ENCODE results near the gene STPG3.

STPG3 gene

DNA sequence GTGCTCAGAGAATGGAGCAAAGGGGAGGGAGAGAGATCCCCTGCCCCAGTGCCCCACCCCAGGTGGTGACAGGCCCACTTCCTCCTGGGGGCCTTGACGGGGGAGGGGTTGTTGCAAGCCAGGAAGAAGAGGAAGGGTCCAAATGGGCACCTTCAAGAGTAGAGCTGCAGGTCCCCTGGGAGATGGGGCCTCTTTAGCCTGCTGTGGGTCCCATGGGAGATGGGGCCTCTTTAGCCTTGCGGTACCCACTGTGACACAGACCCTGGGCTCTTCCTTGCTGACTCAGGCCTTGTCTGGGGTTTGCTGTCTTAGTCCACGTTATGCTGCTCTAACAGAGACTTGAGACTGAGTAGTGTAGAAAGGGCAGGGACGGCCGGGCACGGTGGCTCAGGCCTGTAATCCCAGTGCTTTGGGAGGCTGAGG is 16.9 kb downstream of the STPG3 start:
- H3K27me3 Mint-ChIP-seq: no peaks in the 10 kb centered on the region
- peaks cover 97% of the 10 kb centered on the region for H3K36me3 Mint-ChIP-seq (ENCODE audit: low read depth)
- H3K4me3 Mint-ChIP-seq: no peak overlapping the region
- H3K9me3 Mint-ChIP-seq: no peaks in the 10 kb centered on the region
- H3K27ac Mint-ChIP-seq: peak overlapping the region; percentile 31
- intact Hi-C loops (cut with micrococcal nuclease): no loop called here
- H3K4me1 Mint-ChIP-seq (ENCODE audit: low read depth): peaks cover 30% of the 10 kb centered on the region

DNA sequence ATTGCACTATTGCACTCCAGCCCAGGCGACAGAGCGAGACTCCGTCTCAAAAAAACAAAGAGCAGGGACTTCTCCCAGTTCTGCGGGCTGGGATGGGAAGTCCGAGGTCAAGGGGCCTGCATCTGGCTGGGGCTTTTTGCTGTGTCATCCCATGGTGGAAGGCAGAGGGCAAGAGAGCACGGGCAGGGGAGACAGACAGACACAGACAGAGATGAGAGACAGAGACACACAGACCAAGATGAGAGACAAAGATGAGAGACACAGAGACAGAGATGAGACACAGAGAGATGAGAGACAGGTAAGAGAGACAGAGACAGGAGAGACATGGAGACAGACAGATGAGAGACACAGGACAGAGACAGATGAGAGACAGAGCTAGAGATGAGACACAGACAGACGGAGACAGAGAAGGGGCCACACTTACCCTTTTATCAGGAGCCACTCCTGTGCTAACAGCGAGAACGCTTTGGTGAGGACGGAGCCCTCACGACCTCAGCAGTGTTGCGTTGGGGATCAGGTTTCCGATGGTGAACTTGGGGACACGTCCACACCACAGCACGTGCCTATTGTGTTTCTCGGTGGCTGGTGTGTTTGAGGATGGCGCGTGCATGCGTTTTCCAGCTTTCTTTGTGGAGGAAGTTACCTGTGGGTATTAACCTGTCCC is 17.6 kb downstream of the STPG3 start:
- Mint-ChIP-seq H3K36me3 (ENCODE audit: low read depth) (peaks cover 97% of the 10 kb centered on the region), H3K27me3 (no peaks in the 10 kb centered on the region), H3K9me3 (no peaks in the 10 kb centered on the region), H3K27ac (peak overlapping the region; percentile 31), H3K4me3 (peak overlapping the region; percentile 7), H3K4me1 (ENCODE audit: low read depth) (peaks cover 35% of the 10 kb centered on the region)
- intact Hi-C loops (cut with micrococcal nuclease): no loop called here

DNA sequence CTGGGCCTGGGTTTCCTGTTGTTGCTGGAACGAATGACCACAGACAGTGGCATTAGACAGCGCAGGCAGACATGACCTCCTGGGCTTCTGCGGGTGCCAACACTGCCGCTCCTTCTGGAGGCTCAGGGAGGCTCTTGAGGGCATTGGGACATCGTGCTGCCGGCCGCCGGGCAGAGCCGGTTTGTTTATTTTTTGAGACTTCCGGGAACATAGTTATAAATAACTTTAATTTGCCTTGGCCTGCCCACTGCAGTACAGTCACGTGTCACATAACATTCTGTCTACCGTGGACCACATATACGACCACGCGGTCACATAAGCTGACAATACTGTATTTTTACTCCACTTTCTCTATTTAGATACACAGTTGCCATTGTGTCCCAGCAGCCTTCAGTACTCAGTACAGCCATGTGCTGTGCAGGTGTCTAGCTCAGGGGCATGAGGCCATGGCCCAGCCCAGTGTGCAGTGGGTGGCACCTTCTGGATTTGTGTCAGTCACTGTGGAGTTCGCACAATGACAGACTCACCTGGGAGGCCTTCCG is 18.2 kb downstream of the STPG3 start:
- Mint-ChIP-seq H3K27me3 (no peaks in the 10 kb centered on the region), H3K4me1 (ENCODE audit: low read depth) (peaks cover 41% of the 10 kb centered on the region), H3K4me3 (no peak overlapping the region), H3K27ac (no peak overlapping the region), H3K9me3 (no peaks in the 10 kb centered on the region), H3K36me3 (ENCODE audit: low read depth) (peaks cover 97% of the 10 kb centered on the region)
- intact Hi-C loops (cut with micrococcal nuclease): no loop called here

DNA sequence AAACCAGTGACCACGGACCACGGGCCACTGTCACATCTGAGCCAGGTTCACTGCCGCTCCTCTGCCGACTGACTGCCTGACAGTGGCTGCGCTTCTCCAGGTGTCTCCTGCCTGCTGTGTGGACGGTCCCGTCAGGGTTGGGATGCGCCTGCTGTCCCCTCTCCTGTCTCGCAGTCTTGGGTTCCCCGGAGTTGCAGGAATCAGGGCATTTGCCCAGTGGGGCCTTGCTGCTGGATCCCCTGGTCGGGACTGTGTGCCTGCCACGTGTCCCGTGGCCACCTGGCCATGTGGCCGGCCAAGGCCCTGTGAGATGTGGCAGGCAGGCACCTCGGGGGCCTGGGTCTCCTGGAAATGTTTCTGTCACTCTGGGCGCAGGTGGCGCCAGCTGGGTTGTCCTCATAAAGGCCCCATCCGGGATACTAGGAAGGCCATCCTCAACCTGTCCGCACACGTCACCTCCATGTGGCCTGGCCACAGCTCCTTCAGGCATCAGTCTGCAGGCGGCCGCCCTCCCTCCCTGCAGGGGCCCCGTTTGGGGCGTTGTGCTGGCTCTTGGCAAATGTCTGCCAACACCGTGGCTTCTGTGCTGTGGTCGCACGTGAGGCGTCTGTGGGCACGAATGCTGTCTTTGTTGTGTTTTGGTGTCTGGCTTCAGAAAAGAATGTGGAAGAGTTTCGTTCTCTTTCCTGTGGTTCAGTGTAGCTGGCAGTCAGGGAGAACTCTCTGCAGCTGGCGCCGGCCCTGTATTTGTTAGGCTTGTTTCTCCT is 20.0 kb downstream of the STPG3 start:
- Mint-ChIP-seq H3K9me3 (no peaks in the 10 kb centered on the region), H3K4me3 (no peak overlapping the region), H3K27ac (no peak overlapping the region), H3K36me3 (ENCODE audit: low read depth) (peaks cover 86% of the 10 kb centered on the region), H3K4me1 (ENCODE audit: low read depth) (peaks cover 60% of the 10 kb centered on the region), H3K27me3 (no peaks in the 10 kb centered on the region)
- intact Hi-C loops (cut with micrococcal nuclease): no loop called here

DNA sequence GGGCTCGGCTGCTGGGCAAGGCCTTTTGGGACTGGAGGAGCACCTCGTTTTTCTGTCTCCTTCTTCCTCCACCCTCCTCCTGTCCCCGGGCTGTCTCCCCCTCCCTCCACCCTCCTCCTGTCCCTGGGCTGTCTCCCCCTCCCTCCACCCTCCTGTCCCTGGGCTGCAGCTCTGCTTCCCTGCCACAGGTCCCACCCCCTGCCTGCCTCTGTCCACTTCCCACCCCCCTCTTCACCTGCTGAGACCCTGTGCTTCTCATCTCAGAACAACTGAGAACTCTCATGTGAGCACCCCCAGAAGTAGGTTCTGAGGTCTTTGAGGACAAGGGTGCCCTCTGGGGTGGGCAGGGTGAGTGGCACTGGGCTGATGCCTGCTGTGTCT is 20.6 kb downstream of the STPG3 start:
- Mint-ChIP-seq H3K27ac (no peak overlapping the region), H3K4me1 (ENCODE audit: low read depth) (peaks cover 59% of the 10 kb centered on the region), H3K36me3 (ENCODE audit: low read depth) (peaks cover 80% of the 10 kb centered on the region), H3K27me3 (no peaks in the 10 kb centered on the region), H3K9me3 (no peaks in the 10 kb centered on the region), H3K4me3 (no peak overlapping the region)
- intact Hi-C loops (cut with micrococcal nuclease): no loop called here

DNA sequence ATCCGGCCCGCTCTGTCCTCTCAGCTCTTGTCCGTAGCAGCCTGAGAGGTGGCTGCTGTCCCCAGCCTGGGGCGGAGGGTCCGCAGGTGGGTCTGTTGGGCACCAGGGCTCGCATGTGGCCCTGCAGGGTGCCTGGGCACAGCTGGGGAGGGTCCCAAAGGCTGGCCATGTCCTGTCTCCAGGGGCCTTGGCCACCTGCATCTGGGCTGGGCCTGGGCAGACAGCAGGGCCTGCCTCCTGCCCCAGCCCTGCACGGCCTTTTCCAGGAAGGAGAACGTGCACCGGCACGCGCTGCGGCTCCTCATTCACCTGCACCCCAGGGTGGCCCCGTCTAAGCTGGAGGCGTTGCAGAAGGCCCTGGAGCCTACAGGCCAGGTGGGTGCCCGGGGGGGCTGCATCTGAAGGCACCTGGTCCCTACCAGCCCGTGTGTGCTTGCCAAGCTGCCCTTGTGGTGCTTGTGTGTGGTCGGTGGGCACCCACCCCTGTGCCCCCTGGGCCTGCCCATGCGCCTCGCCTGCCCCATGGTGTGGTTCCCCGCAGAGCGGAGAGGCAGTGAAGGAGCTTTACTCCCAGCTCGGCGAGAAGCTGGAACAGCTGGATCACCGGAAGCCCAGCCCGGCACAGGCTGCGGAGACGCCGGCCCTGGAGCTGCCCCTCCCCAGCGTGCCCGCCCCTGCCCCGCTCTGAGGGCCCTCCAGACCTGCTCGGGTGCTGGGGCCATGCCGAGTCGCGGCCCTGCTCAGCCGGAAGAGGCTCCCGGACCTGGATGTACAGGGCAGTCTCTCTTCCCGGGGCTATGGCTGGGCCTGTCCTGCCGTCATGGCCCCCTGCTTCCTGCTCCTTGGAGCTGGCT is 21.4 kb downstream of the STPG3 start:
- peaks cover 58% of the 10 kb centered on the region for H3K4me1 Mint-ChIP-seq (ENCODE audit: low read depth)
- intact Hi-C loops (cut with micrococcal nuclease): no loop called here
- H3K4me3 Mint-ChIP-seq: no peak overlapping the region
- H3K27me3 Mint-ChIP-seq: no peaks in the 10 kb centered on the region
- peaks cover 72% of the 10 kb centered on the region for H3K36me3 Mint-ChIP-seq (ENCODE audit: low read depth)
- no peaks in the 10 kb centered on the region for H3K9me3 Mint-ChIP-seq
- H3K27ac Mint-ChIP-seq: no peak overlapping the region

DNA sequence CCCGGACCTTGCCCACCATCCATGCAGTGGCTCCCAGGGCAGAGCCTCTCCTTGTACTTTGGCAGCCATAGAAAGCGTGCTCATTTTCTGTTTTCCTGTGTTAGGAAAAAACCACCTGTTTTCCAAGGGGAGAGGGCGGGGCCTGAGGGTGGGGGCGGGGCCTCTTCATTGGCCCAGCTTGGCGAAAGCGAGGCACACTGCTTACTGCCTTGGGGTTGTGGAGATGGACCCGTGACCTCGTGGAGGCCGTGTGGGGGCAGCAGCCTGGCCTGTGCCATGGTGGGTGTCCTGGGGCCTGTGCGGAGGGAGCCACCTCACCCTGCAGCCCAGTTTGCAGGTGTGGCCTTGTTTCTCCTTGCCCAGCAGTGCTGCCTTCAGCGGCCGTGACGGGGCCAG is 22.0 kb downstream of the STPG3 start:
- Mint-ChIP-seq H3K27me3 (no peaks in the 10 kb centered on the region), H3K9me3 (no peaks in the 10 kb centered on the region), H3K27ac (no peak overlapping the region), H3K36me3 (ENCODE audit: low read depth) (peaks cover 72% of the 10 kb centered on the region), H3K4me3 (no peak overlapping the region), H3K4me1 (ENCODE audit: low read depth) (peaks cover 52% of the 10 kb centered on the region)
- intact Hi-C loops (cut with micrococcal nuclease): no loop called here

DNA sequence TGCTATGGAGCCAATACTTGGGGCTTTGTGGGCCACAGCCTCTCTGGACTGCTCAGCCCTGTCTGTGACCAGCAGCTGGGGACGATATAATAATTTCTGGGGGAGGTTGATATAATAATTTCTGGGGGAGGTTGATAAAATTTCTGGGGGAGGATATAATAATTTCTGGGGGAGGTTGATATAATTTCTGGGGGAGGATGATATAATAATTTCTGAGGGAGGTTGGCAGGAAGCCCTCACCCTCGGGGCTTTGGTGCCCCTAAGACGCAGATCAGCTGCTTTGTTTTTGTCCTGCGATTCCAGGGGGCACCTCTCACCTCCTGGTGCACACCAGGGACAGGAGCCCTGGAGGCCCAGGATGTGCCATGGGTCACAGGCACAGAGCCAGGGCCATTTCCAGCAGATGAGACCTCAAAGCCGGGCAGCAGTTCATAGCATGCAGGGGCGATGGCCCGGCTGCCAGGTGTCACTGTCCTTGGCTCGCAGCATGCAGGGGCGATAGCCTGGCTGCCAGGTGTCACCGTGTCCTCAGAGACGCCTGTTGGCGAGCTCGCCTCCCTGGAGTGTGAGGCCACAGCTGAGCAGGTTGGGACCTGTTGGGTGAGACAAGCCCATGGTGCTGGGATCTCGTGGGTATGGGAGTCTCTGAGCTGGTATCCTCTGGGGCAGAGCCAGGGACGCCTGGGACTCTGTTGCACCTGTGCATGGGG is 22.7 kb downstream of the STPG3 start:
- Mint-ChIP-seq H3K27me3 (no peaks in the 10 kb centered on the region), H3K4me3 (no peak overlapping the region), H3K9me3 (no peaks in the 10 kb centered on the region), H3K4me1 (ENCODE audit: low read depth) (peaks cover 46% of the 10 kb centered on the region), H3K36me3 (ENCODE audit: low read depth) (peaks cover 67% of the 10 kb centered on the region), H3K27ac (peak overlapping the region; percentile 87)
- intact Hi-C loops (cut with micrococcal nuclease): no loop called here

DNA sequence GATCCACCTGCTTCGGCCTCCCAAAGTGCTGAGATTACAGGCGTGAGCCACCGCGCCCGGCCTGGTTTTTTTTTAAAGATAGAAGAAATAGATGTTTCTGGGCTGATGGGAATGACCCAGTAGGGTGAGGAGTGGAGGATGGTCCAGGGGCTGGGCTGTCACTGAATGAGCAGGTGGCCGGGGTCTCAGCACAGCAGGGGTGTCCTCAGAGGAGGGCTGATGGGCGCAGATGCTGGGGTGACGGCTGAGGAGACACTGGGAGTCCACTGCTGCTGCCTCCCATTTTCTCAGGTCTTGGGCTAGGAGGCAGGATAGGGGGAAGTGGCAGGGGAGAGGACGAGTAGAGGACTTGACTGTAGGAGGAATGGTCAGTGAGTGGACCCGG is 24.1 kb downstream of the STPG3 start:
- H3K4me3 Mint-ChIP-seq: peak overlapping the region; percentile 50
- peaks cover 67% of the 10 kb centered on the region for H3K36me3 Mint-ChIP-seq (ENCODE audit: low read depth)
- no peaks in the 10 kb centered on the region for H3K9me3 Mint-ChIP-seq
- H3K27ac Mint-ChIP-seq: peak overlapping the region; percentile 87
- intact Hi-C loops (cut with micrococcal nuclease): no loop called here
- H3K27me3 Mint-ChIP-seq: no peaks in the 10 kb centered on the region
- peaks cover 58% of the 10 kb centered on the region for H3K4me1 Mint-ChIP-seq (ENCODE audit: low read depth)

DNA sequence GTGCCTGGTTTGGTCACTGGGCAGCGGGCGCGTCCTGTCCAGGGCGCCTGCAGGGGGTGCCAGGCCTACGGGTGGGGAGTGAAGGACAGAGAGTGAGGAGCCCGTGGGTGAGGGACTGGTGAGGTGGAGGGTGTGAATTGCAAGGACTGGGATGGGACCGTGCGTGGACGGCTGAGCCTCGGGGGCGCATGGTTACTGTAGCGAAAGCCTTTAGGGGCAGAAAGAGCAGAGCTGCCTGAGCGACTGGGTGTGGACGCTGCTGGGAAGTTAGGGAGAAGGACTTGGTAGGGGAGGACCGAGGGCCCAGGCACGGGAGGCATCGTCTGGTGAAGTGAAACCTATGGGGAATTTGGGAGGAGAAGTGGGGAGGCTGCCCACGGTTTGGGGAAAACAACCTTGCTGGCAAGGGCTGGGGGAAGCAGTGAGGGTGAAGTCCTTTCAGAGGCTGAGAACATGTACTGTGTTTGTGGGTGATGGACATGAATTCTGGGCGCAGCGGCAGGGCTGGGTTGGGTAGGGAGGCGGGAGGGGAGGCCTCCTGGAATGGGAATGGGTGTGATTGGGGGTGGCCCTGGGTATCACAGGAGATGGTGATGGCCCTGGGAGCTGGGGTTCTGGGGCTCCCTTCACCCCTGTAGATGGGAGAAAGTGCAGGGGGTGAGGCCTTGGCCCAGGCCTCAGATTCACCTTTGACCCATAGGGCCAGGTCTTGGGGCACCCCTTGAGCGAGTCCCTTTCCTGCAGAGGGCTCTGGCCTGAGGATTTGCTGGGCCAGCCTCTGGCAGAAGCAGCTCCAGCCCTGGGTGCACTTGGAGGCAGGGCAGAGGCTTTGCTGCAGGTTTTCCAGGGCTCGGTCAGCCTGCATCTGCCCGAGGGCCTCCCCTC is 24.7 kb downstream of the STPG3 start:
- Mint-ChIP-seq H3K27me3 (no peaks in the 10 kb centered on the region), H3K27ac (peak overlapping the region; percentile 87), H3K36me3 (ENCODE audit: low read depth) (peaks cover 67% of the 10 kb centered on the region), H3K4me1 (ENCODE audit: low read depth) (peaks cover 63% of the 10 kb centered on the region), H3K4me3 (peak overlapping the region; percentile 50), H3K9me3 (no peaks in the 10 kb centered on the region)
- intact Hi-C loops (cut with micrococcal nuclease): no loop called here

DNA sequence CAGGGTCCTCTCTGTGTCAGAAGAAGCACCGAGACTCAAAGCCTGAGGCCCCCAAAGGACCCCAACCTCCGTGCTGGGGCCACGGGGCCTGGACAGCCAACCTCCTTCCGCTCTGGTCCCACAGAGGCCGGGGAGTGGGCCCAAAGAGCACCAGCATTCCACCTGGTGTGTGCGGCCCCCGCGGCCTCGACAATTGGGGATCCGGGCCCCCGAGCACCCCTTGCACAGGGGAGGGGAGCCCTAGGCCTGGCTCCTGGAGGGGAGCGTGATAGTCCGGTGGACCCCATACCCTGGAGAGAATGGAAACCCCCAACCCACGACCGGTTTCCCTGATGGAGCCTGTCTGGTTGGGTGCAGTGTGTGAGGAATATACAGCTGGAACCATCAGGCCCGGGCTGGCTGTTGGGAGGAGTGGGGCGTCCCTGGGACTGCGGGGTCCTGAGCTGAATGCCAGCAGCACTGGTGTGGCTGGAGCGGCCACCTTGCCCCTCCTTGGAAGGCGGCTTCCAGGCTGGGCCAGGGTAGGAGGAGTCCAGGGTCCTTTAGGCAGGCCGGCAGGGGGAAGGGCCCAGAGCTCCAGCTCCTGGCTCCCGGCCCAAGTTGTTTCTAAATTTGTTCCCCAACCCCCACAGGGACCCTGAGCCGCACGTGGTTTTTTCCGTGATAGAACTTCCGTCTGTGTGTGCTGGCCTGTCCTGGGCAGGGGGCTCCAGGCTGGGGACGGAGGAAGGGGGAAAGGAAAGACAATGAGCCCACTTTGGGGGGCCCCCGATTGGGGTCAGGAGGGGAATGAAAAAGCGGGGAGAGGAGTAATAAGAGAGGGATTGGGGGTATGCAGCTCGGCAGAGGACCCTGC is 25.6 kb downstream of the STPG3 start:
- peak overlapping the region; percentile 93 for H3K4me3 Mint-ChIP-seq
- H3K27me3 Mint-ChIP-seq: no peaks in the 10 kb centered on the region
- H3K4me1 Mint-ChIP-seq (ENCODE audit: low read depth): peaks cover 64% of the 10 kb centered on the region
- H3K36me3 Mint-ChIP-seq (ENCODE audit: low read depth): peaks cover 67% of the 10 kb centered on the region
- H3K9me3 Mint-ChIP-seq: no peaks in the 10 kb centered on the region
- intact Hi-C loops (cut with micrococcal nuclease): no loop called here
- peak overlapping the region; percentile 87 for H3K27ac Mint-ChIP-seq

DNA sequence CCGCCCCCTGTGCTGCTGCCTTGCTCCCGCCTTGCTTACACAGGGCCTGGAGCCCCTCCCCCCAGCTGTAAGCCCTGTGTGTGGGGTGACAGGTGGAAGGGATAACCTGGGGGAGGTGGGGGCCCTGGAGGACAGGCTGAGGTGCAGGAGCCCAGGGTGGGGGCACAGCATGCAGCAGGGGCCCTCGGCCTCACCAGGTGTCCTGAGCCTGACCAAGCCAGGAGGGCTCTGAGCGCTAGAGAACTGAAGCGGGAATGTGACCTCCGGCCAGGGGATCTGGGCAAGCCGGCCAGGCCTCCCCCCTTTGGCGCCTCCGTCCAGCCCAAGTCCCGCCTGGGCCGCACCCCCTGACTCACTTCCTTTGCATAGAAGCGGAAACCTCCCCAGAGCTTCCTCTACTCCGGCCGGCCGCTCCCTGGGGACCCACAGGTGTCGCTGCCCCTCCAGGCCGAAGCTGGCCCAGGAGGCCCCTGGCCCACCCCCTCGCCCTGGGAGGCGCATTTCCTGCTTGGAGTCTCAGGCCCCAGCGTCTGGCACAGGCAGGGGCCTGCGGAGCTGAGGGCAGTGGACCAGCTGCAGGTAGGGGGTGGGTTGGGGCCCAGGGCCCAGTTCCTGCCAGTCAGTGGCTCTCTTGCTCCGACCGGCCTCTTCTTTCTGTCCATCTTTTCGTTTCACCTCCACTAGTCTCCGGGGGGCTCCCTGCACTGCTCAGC is 26.4 kb downstream of the STPG3 start, which contains the start of gene TOR4A:
TOR4A (plus strand) TSS at position 398 of the 713 bp plus-strand sequence. CDS start 964 bp downstream, outside the sequence.
- Mint-ChIP-seq H3K4me1 (ENCODE audit: low read depth) (peaks cover 72% of the 10 kb centered on the region), H3K27me3 (no peaks in the 10 kb centered on the region), H3K4me3 (peak within 1 kb of the TSS; percentile 93), H3K36me3 (ENCODE audit: low read depth) (peaks cover 67% of the 10 kb centered on the region), H3K27ac (peak within 1 kb of the TSS; percentile 87), H3K9me3 (no peaks in the 10 kb centered on the region)
- intact Hi-C loops (cut with micrococcal nuclease): no loop called here
